B cell (primary cell): ENCODE data around the gene SEMA4D.

Experiments
- CTCF ChIP-seq: fragments of 200-600 bp; IDR thresholded peaks from one replicate; pipeline ENCODE4 v1.8.0; 2022; ENCODE audit warnings: antibody characterized with exemption, mild to moderate bottlenecking
- EZH2 ChIP-seq: IDR thresholded peaks from 2 replicates; pipeline ENCODE4 v1.6.1; 2012; ENCODE audit warnings: borderline replicate concordance, low read depth, mild to moderate bottlenecking, moderate library complexity, low read length; ENCODE audit not compliant: insufficient read depth, poor library complexity, severe bottlenecking

- no peak for TF ChIP-seq CTCF
- no peak for TF ChIP-seq EZH2
Observed at GRCh38 chr9:89378541-89378940, 119.4 kb downstream of the SEMA4D start.
